Lung microvascular endothelial cell (primary cell): Measurements from ENCODE around the gene TIE1. TPM values are rescaled to one million over a fixed set of nuclear protein-coding genes. Genes with fewer than 3 reads are reported as not detected.

Experiments
- DNase-seq, 2 donors: peaks; one replicate each; pipeline versions ENCODE4 v3.0.0 to v3.0.0-alpha.2; 2010; ENCODE audit warnings: low read depth in 2 of 2
- total RNA-seq: library from RNA; depleted of rRNA; stranded (reverse); fragments of >200 nt; gene quantifications from 2 replicates; pipeline ENCODE4 v1.2.1, GENCODE V29; 2014

Gene TIE1
- total RNA-seq, 1 donor from 2014 or later = 1,401 TPM

- no peak for DNase-seq
Measured at GRCh38 chr1:43334453-43335205, 33.8 kb downstream of the TIE1 start.

- DNase-seq = no peak
Measured at GRCh38 chr1:43337588-43337987, 36.8 kb downstream of the TIE1 start, which contains the start of gene MPL. Gene MPL (plus strand): TSS chr1:43337818. CDS start chr1:43337849, 31 bp downstream.

- DNase-seq = no peak
Measured at GRCh38 chr1:43338001-43338400, 37.2 kb downstream of the TIE1 start.

- DNase-seq = no peak
Measured at GRCh38 chr1:43339584-43340232, 38.9 kb downstream of the TIE1 start.

- DNase-seq = no peak
Measured at GRCh38 chr1:43340559-43340958, 39.8 kb downstream of the TIE1 start.

GRCh38 chr1:43344267-43344850, 43.6 kb downstream of the TIE1 start:
- peak; percentile 75 to 87 for DNase-seq

- DNase-seq = no peak
Measured at GRCh38 chr1:43345120-43345519, 44.3 kb downstream of the TIE1 start.

GRCh38 chr1:43346636-43347035, 45.9 kb downstream of the TIE1 start:
- no peak for DNase-seq

GRCh38 chr1:43348343-43348808, 47.6 kb downstream of the TIE1 start:
- no peak for DNase-seq

GRCh38 chr1:43348809-43349593, 48.2 kb downstream of the TIE1 start:
- DNase-seq = peak; percentile 47 to 65

- DNase-seq = peak in 1 of 2 donors; percentile 18
Measured at GRCh38 chr1:43349594-43350306, 49.0 kb downstream of the TIE1 start.

- no peak for DNase-seq
Measured at GRCh38 chr1:43350976-43351375, 50.2 kb downstream of the TIE1 start.

GRCh38 chr1:43351421-43352350, 50.9 kb downstream of the TIE1 start:
- DNase-seq = no peak

- no peak for DNase-seq
Measured at GRCh38 chr1:43352351-43352705, 51.5 kb downstream of the TIE1 start.

- DNase-seq = no peak
Measured at GRCh38 chr1:43352881-43353280, 52.1 kb downstream of the TIE1 start.

- DNase-seq = no peak
Measured at GRCh38 chr1:43354471-43354870, 53.7 kb downstream of the TIE1 start.

GRCh38 chr1:43354936-43355335, 54.2 kb downstream of the TIE1 start:
- no peak for DNase-seq

GRCh38 chr1:43357251-43357650, 56.5 kb downstream of the TIE1 start:
- DNase-seq = no peak

- peak; percentile 52 to 65 for DNase-seq
Measured at GRCh38 chr1:43358121-43358745, 57.5 kb downstream of the TIE1 start.
